HL-60 (cell line): ENCODE data around the gene GABPB2.

Source experiments
- DNase-seq, 2 experiments: peaks; one replicate each; pipeline ENCODE4 v3.0.0-alpha.2; 2010 to 2020; ENCODE audit warnings: low read depth in 1 of 2, low spot score in 1 of 2
- H3K27ac ChIP-seq: fragments of 250-450 bp; sonication (Bioruptor Pico); replicated peaks from 2 replicates; pipeline ENCODE4 v1.5.1; 2020; ENCODE audit warnings: mild to moderate bottlenecking, moderate library complexity
- H3K27me3 ChIP-seq: fragments of 250-450 bp; sonication (Bioruptor Pico); 2 replicates; pipeline ENCODE4 v1.5.1; 2021; ENCODE audit warnings: mild to moderate bottlenecking, moderate library complexity; ENCODE audit not compliant: insufficient read depth, poor library complexity, severe bottlenecking
- H3K4me3 ChIP-seq: replicated peaks from 2 replicates; pipeline ENCODE4 v1.5.1; 2011; ENCODE audit warnings: mild to moderate bottlenecking, control low read depth, low read length; ENCODE audit not compliant: insufficient read depth
- GABPA ChIP-seq: IDR thresholded peaks from 2 replicates; pipeline ENCODE4 v1.6.1; 2012; ENCODE audit warnings: low read depth
- POLR2AphosphoS5 ChIP-seq: IDR thresholded peaks from 2 replicates; pipeline ENCODE4 v1.6.1; 2012; ENCODE audit warnings: low read depth
- SPI1 ChIP-seq: IDR thresholded peaks from 2 replicates; pipeline ENCODE4 v1.6.1; 2012; ENCODE audit warnings: low read depth, mild to moderate bottlenecking, borderline replicate concordance
- TF ChIP-seq, protein P1 (sequence below): IDR thresholded peaks from 2 replicates; pipeline ENCODE4 v1.6.1; 2012; ENCODE audit warnings: low read depth; ENCODE audit not compliant: insufficient replicate concordance
- TF ChIP-seq, protein P2 (sequence below): IDR thresholded peaks from one replicate; pipeline ENCODE4 v1.5.1; 2011; ENCODE audit warnings: low read length, control low read depth, inconsistent platforms; ENCODE audit not compliant: insufficient read depth

The GABPB2 gene

GRCh38 chr1:151157067-151157531 is 86.5 kb downstream of the GABPB2 start:
- DNase-seq, result peak; percentile 90 to 94
- no peaks in the 10 kb centered on the region for H3K27me3 ChIP-seq
- H3K27ac ChIP-seq, result peak overlapping the region; percentile 84
- TF ChIP-seq POLR2AphosphoS5 (peak; percentile 91), GABPA (peak; percentile 62), SPI1 (no peak)
- H3K4me3 ChIP-seq, result peak overlapping the region; percentile 49

DNA sequence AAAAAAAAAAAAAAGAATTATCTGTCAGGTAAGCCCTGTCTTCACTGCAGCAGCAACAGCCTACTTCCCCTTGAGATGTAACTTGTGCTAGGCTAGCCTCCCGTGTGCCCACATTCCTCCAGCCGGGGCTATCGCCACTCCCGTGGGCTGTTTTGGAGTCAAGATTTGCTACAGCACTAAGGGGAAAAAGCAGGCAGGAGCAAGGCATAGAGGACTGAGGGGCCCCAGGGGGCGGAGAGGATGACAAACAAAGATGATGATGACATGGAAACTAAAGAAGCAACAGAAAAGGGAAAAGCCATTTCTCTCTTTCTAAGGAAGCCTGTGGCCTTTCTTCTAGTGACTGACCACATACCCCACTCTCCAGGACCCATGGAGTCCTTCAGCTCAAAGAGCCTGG is 87.8 kb downstream of the GABPB2 start:
- peak in 1 of 2 experiments; percentile 35 for DNase-seq
- Histone ChIP-seq H3K27ac (peak overlapping the region; percentile 84), H3K4me3 (peak overlapping the region; percentile 13), H3K27me3 (no peaks in the 10 kb centered on the region)
- TF ChIP-seq, protein P1, sequence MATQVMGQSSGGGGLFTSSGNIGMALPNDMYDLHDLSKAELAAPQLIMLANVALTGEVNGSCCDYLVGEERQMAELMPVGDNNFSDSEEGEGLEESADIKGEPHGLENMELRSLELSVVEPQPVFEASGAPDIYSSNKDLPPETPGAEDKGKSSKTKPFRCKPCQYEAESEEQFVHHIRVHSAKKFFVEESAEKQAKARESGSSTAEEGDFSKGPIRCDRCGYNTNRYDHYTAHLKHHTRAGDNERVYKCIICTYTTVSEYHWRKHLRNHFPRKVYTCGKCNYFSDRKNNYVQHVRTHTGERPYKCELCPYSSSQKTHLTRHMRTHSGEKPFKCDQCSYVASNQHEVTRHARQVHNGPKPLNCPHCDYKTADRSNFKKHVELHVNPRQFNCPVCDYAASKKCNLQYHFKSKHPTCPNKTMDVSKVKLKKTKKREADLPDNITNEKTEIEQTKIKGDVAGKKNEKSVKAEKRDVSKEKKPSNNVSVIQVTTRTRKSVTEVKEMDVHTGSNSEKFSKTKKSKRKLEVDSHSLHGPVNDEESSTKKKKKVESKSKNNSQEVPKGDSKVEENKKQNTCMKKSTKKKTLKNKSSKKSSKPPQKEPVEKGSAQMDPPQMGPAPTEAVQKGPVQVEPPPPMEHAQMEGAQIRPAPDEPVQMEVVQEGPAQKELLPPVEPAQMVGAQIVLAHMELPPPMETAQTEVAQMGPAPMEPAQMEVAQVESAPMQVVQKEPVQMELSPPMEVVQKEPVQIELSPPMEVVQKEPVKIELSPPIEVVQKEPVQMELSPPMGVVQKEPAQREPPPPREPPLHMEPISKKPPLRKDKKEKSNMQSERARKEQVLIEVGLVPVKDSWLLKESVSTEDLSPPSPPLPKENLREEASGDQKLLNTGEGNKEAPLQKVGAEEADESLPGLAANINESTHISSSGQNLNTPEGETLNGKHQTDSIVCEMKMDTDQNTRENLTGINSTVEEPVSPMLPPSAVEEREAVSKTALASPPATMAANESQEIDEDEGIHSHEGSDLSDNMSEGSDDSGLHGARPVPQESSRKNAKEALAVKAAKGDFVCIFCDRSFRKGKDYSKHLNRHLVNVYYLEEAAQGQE, result no peak
- TF ChIP-seq POLR2AphosphoS5, result no peak
- TF ChIP-seq, protein P2, sequence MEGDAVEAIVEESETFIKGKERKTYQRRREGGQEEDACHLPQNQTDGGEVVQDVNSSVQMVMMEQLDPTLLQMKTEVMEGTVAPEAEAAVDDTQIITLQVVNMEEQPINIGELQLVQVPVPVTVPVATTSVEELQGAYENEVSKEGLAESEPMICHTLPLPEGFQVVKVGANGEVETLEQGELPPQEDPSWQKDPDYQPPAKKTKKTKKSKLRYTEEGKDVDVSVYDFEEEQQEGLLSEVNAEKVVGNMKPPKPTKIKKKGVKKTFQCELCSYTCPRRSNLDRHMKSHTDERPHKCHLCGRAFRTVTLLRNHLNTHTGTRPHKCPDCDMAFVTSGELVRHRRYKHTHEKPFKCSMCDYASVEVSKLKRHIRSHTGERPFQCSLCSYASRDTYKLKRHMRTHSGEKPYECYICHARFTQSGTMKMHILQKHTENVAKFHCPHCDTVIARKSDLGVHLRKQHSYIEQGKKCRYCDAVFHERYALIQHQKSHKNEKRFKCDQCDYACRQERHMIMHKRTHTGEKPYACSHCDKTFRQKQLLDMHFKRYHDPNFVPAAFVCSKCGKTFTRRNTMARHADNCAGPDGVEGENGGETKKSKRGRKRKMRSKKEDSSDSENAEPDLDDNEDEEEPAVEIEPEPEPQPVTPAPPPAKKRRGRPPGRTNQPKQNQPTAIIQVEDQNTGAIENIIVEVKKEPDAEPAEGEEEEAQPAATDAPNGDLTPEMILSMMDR, result no peak
- TF ChIP-seq GABPA, result no peak
- TF ChIP-seq SPI1, result no peak; the same call in 1 of the 2 replicates

DNA sequence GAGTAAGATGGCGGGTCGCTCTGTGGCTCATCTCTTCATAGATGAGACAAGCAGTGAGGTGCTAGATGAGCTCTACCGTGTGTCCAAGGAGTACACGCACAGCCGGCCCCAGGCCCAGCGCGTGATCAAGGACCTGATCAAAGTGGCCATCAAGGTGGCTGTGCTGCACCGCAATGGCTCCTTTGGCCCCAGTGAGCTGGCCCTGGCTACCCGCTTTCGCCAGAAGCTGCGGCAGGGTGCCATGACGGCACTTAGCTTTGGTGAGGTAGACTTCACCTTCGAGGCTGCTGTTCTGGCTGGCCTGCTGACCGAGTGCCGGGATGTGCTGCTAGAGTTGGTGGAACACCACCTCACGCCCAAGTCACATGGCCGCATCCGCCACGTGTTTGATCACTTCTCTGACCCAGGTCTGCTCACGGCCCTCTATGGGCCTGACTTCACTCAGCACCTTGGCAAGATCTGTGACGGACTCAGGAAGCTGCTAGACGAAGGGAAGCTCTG is 88.2 kb downstream of the GABPB2 start:
- Histone ChIP-seq H3K27ac (peak overlapping the region; percentile 84), H3K27me3 (no peaks in the 10 kb centered on the region), H3K4me3 (no peak overlapping the region; the same call in 1 of the 2 replicates)
- peak in 1 of 2 experiments; percentile 59 for DNase-seq
- no peak for TF ChIP-seq SPI1
- no peak for TF ChIP-seq GABPA
- TF ChIP-seq, protein P1, result no peak
- TF ChIP-seq, protein P2, result no peak
- no peak for TF ChIP-seq POLR2AphosphoS5

GRCh38 chr1:151159373-151159772 is 88.8 kb downstream of the GABPB2 start:
- no peak for DNase-seq
- Histone ChIP-seq H3K4me3 (no peak overlapping the region), H3K27me3 (no peaks in the 10 kb centered on the region), H3K27ac (peak overlapping the region; percentile 84)
- TF ChIP-seq POLR2AphosphoS5, result no peak
- TF ChIP-seq, protein P1, result no peak
- TF ChIP-seq, protein P2, result no peak
- no peak for TF ChIP-seq GABPA
- TF ChIP-seq SPI1, result no peak
